HepG2 (cell line): ENCODE measurements around the gene AP1S3. TPM values are rescaled to one million over a fixed set of nuclear protein-coding genes. Genes with fewer than 3 reads are reported as not detected.

Source experiments
- AHR ChIP-seq: IDR thresholded peaks from 2 replicates; pipeline ENCODE4 v1.6.1; 2018; ENCODE audit warnings: missing genetic modification reagents, missing compliant biosample characterization
- ARNT ChIP-seq: fragments of 450-650 bp; IDR thresholded peaks from 2 replicates; pipeline ENCODE4 v1.6.1; 2017
- ASH2L ChIP-seq: fragments of 300-600, 200-600 bp; sonication (generic); IDR thresholded peaks from 2 replicates; pipeline ENCODE4 v1.7.0; 2017; ENCODE audit warnings: low read depth, mild to moderate bottlenecking, moderate library complexity, mixed read lengths, low read length; ENCODE audit not compliant: insufficient read length
- CEBPZ ChIP-seq: IDR thresholded peaks from 2 replicates; pipeline ENCODE4 v1.6.1; 2012; ENCODE audit warnings: low read length, improper control_type of control experiment
- FOXP1 ChIP-seq, 2 experiments: fragments of 450-650 bp in 1 of 2; IDR thresholded peaks; 2 replicates each; pipeline ENCODE4 v1.6.1; 2017 to 2018; ENCODE audit warnings: antibody characterized with exemption in 1 of 2
- SKI ChIP-seq: fragments of 450-650 bp; IDR thresholded peaks from one replicate; pipeline ENCODE4 v1.6.1; 2018; ENCODE audit warnings: mild to moderate bottlenecking; ENCODE audit not compliant: partially characterized antibody
- SRF ChIP-seq: IDR thresholded peaks from 2 replicates; pipeline ENCODE4 v1.6.1; 2011; ENCODE audit warnings: mild to moderate bottlenecking, low read depth, low read length, moderate library complexity
- TAF1 ChIP-seq: sonication (generic); formaldehyde crosslinking; IDR thresholded peaks from 2 replicates; pipeline ENCODE4 v1.4.0; 2020; ENCODE audit warnings: missing genetic modification reagents
- TOE1 ChIP-seq: sonication (generic); formaldehyde crosslinking; IDR thresholded peaks from 2 replicates; pipeline ENCODE4 v1.4.0; 2020; ENCODE audit warnings: mild to moderate bottlenecking, missing genetic modification reagents
- ZFY ChIP-seq: sonication (generic); formaldehyde crosslinking; IDR thresholded peaks from 2 replicates; pipeline ENCODE4 v1.4.0; 2020; ENCODE audit warnings: missing genetic modification reagents
- ZNF234 ChIP-seq: sonication (generic); formaldehyde crosslinking; conservative IDR thresholded peaks from 2 replicates; pipeline ENCODE4 v1.5.1; 2020; ENCODE audit warnings: mild to moderate bottlenecking, missing genetic modification reagents
- ZNF430 ChIP-seq: sonication (generic); formaldehyde crosslinking; IDR thresholded peaks from 2 replicates; pipeline ENCODE4 v1.9.0; 2021; ENCODE audit warnings: mild to moderate bottlenecking, missing genetic modification reagents
- ZNF484 ChIP-seq: sonication (generic); formaldehyde crosslinking; IDR thresholded peaks from 2 replicates; pipeline ENCODE4 v1.5.1; 2020; ENCODE audit warnings: mild to moderate bottlenecking, low read depth, missing genetic modification reagents, borderline replicate concordance
- ZNF549 ChIP-seq: sonication (generic); formaldehyde crosslinking; IDR thresholded peaks from 2 replicates; pipeline ENCODE4 v1.5.0; 2020; ENCODE audit warnings: missing genetic modification reagents
- ZNF703 ChIP-seq: sonication (generic); formaldehyde crosslinking; IDR thresholded peaks from 2 replicates; pipeline ENCODE4 v1.5.1; 2020; ENCODE audit warnings: missing genetic modification reagents, mild to moderate bottlenecking, moderate library complexity, borderline replicate concordance
- ZNF749 ChIP-seq: sonication (generic); formaldehyde crosslinking; IDR thresholded peaks from 2 replicates; pipeline ENCODE4 v1.8.0; 2022; ENCODE audit warnings: mild to moderate bottlenecking, missing genetic modification reagents, moderate library complexity, borderline replicate concordance
- ZSCAN29 ChIP-seq: sonication (generic); formaldehyde crosslinking; conservative IDR thresholded peaks from 2 replicates; pipeline ENCODE4 v1.4.0; 2020; ENCODE audit warnings: mild to moderate bottlenecking, missing genetic modification reagents
- polyA plus RNA-seq, 8 experiments: library from polyadenylated mRNA; depleted of rRNA in 3 of 8; stranded (reverse) in 7 of 8; unstranded in 1 of 8; fragments of >200 nt; fragmentation: Illumina TruSeq in 4 of 8; extraction: Trizol in 4 of 8; gene quantifications; 2 replicates each; pipeline versions ENCODE4 v1.2.1 to v1.2.3, GENCODE V29; 2011 to 2016; ENCODE audit warnings: low read depth in 4 of 8, missing spikeins in 1 of 8, mixed read lengths in 1 of 8; ENCODE audit not compliant: insufficient read depth in 1 of 8
- total RNA-seq, 5 experiments: library from RNA; depleted of rRNA; stranded (reverse); fragments of >200 nt; fragmentation: Illumina TruSeq; extraction: Trizol; gene quantifications; 2 replicates each; pipeline ENCODE4 v1.2.3, GENCODE V29; 2016; ENCODE audit warnings: low read depth in 1 of 5
- TF ChIP-seq, protein P1 (sequence below): sonication (generic); formaldehyde crosslinking; IDR thresholded peaks from 2 replicates; pipeline ENCODE4 v1.5.0; 2020; ENCODE audit warnings: mild to moderate bottlenecking, missing genetic modification reagents
- TF ChIP-seq, protein P2 (sequence below): sonication (generic); formaldehyde crosslinking; IDR thresholded peaks from 2 replicates; pipeline ENCODE4 v1.5.0; 2020; ENCODE audit warnings: missing genetic modification reagents
- TF ChIP-seq, protein P3 (sequence below): IDR thresholded peaks from 2 replicates; pipeline ENCODE4 v1.6.1; 2012; ENCODE audit warnings: low read depth, low read length, improper control_type of control experiment

Gene AP1S3
- total and polyA plus RNA-seq, 2 of the 13 experiments (the other 11 are each of a cell fraction or from before 2014, with no cell fraction given): 3.0 to 16.3 TPM

DNA sequence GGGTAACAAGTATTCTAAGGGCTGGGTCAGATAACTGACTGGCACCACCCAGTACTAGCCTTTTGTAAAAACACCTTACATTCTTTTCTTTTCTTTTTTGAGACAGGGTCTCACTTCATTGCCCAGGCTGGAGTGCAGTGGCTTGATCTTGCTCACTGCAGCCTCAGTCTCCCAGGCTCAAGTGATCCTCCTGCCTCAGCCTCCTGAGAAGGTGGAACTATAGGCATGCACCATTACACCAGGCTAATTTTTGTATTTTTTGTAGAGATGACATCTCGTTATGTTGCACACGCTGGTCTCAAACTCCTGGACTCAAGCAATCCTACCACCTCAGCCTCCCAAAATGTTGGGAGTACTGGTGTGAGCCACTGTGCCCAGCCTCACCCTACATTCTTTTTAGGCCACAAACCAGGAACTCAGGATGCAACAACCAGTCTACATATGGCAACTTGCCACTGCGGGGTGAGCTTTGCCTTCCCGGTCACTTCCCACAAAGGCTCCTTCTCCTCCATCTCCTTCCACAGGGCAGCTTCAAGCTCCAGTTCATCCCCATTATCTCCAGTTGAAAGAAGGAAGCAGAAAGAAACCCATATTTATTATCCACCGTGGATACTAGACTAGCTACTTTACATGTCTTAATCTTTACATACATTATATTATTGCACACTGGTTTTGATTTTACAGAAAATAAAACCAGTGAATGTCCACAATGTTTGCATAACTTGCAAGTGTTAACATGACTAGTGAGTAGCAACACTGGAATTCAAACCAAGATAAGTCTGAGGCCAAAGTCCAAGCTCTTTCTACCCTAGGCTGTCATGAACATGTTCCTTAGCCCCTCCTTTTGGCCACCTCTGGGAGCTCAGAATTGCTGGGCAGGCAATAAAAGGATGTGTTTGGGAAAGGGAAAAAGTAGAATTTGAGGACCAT is 23.7 kb upstream of the AP1S3 start (continued):
- no peak for TF ChIP-seq ZFY (CRISPR knock-in tag)
- no peak for TF ChIP-seq ZNF749 (CRISPR knock-in tag)
- peak; percentile 94 for TF ChIP-seq ASH2L
- TF ChIP-seq FOXP1 (IDR thresholded peaks at IDR 0.05): no peak
- no peak; the same call in 1 of the 2 replicates for TF ChIP-seq FOXP1 (CRISPR knock-in tag; IDR thresholded peaks at IDR 0.05)
- peak; percentile 76; the same call in 1 of the 2 replicates for TF ChIP-seq ZNF430 (CRISPR knock-in tag)
- TF ChIP-seq, protein P1, sequence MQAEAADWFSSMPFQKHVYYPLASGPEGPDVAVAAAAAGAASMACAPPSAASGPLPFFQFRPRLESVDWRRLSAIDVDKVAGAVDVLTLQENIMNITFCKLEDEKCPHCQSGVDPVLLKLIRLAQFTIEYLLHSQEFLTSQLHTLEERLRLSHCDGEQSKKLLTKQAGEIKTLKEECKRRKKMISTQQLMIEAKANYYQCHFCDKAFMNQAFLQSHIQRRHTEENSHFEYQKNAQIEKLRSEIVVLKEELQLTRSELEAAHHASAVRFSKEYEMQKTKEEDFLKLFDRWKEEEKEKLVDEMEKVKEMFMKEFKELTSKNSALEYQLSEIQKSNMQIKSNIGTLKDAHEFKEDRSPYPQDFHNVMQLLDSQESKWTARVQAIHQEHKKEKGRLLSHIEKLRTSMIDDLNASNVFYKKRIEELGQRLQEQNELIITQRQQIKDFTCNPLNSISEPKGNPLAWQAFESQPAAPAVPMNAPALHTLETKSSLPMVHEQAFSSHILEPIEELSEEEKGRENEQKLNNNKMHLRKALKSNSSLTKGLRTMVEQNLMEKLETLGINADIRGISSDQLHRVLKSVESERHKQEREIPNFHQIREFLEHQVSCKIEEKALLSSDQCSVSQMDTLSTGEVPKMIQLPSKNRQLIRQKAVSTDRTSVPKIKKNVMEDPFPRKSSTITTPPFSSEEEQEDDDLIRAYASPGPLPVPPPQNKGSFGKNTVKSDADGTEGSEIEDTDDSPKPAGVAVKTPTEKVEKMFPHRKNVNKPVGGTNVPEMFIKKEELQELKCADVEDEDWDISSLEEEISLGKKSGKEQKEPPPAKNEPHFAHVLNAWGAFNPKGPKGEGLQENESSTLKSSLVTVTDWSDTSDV (CRISPR knock-in tag): no peak
- no peak for TF ChIP-seq ZNF234 (CRISPR knock-in tag)
- TF ChIP-seq CEBPZ: no peak
- TF ChIP-seq AHR: no peak
- no peak for TF ChIP-seq ZNF484 (CRISPR knock-in tag)
- TF ChIP-seq TOE1: no peak
- no peak for TF ChIP-seq TAF1 (CRISPR knock-in tag)
- TF ChIP-seq ZNF703 (CRISPR knock-in tag): no peak
- TF ChIP-seq, protein P2, sequence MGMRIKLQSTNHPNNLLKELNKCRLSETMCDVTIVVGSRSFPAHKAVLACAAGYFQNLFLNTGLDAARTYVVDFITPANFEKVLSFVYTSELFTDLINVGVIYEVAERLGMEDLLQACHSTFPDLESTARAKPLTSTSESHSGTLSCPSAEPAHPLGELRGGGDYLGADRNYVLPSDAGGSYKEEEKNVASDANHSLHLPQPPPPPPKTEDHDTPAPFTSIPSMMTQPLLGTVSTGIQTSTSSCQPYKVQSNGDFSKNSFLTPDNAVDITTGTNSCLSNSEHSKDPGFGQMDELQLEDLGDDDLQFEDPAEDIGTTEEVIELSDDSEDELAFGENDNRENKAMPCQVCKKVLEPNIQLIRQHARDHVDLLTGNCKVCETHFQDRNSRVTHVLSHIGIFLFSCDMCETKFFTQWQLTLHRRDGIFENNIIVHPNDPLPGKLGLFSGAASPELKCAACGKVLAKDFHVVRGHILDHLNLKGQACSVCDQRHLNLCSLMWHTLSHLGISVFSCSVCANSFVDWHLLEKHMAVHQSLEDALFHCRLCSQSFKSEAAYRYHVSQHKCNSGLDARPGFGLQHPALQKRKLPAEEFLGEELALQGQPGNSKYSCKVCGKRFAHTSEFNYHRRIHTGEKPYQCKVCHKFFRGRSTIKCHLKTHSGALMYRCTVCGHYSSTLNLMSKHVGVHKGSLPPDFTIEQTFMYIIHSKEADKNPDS: no peak
- no peak for TF ChIP-seq ZNF549
- TF ChIP-seq, protein P3, sequence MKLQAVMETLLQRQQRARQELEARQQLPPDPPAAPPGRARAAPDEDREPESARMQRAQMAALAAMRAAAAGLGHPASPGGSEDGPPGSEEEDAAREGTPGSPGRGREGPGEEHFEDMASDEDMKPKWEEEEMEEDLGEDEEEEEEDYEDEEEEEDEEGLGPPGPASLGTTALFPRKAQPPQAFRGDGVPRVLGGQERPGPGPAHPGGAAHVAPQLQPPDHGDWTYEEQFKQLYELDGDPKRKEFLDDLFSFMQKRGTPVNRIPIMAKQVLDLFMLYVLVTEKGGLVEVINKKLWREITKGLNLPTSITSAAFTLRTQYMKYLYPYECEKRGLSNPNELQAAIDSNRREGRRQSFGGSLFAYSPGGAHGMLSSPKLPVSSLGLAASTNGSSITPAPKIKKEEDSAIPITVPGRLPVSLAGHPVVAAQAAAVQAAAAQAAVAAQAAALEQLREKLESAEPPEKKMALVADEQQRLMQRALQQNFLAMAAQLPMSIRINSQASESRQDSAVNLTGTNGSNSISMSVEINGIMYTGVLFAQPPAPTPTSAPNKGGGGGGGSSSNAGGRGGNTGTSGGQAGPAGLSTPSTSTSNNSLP: peak; percentile 96
- TF ChIP-seq SRF: no peak
- TF ChIP-seq ZSCAN29 (CRISPR knock-in tag): no peak
- no peak for TF ChIP-seq ARNT
- no peak for TF ChIP-seq SKI
